ENCODE measurements around the gene EMP2.

Gene EMP2

DNA sequence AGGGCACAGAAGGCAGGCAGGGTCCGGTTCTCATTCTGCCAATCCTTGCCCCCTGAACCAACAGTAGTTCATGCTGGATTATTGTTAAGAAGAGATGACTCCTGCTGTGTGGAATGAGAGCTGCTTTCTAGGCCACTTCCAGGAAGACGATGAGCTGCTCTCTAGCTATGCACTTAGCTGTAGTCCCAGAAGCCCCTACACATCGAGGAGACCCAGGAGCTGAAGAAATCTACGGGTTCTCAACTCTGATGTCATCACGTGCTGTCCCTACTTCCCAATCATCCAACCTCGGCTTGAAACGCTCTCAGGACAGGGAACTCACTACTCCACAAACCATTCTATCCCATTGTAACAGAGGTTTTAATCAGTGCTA is 29.0 kb upstream of the EMP2 start:
- no peak for DNase-seq

DNA sequence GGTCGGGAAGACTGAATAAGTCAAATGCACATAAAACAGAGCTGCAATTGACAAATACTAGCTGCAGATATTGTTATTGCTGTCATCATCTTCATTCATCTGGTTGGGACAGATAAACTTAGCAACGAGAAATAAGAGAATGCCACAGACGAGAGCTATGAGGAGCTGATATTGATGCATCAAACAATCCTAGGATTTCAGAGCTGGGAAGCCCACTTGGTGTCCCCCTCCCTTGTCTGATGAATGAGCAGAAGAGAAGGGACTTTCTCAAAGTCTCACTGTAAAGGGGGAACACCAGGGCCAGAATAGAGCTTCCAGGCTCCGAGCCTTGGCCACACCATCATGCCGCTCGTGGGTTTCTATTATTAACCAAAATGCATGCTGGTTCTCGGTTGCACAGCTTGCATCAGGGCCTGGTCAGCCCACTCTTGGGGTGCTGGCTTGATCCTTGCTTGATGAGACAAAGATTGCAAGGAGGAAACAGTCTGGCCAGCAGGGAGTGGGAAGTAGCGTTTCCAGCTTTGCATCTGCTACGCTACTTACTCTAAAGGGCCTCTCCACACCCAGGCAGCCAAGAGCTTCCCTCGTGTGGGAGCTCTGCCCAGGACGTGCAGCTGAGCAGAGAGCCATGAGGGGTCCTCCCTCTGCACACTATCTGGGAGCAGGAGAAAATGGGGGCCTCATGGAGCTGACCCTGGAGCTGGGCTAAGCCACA is 28.4 kb upstream of the EMP2 start:
- DNase-seq = peak; percentile 73

DNA sequence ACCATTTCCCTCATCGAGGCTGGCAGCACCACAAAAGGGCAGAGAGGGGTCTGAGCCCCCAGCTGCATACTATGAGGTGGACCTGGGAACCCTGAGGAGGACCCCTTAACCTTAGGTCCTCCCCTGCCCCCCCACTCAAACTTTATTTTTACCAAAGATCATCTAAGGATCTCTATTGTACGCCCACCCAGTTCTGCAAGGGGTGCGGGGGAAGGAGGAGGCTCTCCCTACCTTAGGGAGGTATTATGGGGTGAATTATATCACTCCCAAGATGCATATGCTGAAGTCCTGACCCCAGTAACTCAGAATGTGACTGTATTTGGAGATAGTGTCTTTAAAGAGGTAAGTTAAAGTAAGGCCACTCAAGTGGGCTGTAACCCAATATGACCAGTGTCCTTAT is 26.8 kb upstream of the EMP2 start:
- no peak for DNase-seq

DNA sequence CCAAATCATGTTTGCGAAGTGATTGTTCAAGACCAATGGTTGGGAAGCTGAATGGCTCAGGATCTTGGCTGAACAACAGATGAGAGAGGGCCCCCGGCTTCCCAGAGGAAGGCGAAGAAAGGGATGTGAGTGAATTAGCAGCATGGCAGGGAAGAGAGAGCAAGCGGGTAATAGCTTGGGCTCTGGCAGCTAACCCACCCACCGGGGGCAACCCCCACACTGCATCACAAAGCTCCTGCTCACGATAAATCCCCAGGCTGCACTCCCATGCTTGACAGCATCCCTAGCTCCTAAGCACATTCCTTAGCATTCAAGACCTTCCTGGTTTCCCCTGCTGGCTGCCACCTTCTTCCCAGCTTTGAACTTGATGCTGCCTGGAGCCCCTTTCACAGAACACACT is 26.2 kb upstream of the EMP2 start:
- DNase-seq = no peak

- DNase-seq = no peak
Measured at GRCh38 chr16:10605636-10606035, 25.2 kb upstream of the EMP2 start.

DNA sequence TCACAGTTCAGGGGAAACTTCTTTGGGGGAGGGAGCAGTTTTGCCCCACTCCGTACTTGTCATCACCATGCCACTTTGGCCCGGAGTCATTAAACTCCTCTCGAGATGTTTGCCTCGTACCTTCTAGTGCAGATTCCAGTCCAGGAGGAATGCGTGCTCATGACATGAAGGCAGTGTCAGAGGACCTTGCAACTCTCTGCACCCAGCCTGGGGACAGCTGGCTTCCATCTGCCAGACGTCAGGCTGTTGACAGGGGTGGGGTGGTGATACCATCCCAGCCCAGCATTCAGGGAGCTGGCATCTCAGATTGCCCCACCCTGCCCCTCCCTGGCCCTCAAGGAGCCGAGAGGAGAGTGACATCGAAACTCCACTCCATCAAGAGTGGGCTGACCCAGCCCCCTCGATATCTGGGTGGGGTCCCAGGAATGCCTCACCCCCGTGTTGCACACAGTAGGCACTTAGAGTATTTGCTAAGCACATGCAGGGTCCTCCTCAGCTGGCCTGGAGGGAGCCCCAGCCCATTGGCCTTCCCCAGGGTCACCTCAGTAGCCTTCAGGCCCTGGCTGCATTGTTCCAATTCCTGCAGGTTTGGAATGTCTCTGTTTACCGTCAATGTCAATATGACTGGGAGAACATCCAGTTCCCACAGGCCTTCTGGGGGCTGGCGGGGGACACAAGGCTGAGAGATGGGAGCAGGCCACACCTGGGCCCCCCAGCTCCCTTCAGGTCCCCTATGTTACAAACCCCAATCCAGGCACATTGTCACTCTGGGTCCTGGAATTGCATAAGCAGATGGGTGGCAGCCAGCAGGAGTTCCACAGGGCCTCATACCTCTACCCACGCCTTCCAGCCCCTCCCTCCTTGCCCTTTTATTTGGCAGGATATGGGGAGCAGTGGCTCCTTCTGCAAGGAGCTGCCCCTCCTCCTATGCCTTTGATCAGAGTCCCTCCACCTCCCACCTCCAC is 21.3 kb upstream of the EMP2 start:
- DNase-seq = no peak

DNA sequence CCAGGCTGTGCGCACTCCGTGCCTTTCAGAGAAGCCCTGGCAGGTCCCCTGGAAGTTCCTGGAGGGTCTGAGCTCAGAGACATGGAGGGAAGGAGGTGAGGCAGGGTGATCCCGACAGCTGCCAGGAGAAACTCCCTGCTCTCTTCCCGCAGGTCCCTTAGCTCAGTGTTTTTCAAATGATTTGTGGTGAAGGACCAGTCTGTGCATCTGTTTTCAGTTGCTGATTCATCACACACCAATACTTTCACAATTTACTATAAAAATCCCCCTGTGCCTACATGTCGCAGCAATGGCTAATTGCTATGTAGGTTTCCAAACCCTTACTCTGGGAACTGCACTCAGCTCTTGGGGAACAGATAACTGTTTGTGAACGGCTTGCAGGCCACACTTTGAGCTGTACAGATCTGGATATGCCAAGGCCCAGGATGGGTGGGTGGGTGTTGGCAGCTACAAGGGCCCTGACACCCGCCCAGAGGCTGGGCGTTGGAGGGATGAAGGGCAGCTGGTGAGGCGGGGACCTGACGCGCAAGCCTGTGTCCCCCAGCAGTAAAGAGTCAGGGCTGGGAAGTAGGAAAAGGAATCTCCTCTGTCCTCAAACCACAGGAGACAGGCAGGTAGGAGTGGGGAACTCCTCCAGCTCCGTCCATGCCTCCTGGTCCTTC is 20.5 kb upstream of the EMP2 start:
- no peak for DNase-seq

DNA sequence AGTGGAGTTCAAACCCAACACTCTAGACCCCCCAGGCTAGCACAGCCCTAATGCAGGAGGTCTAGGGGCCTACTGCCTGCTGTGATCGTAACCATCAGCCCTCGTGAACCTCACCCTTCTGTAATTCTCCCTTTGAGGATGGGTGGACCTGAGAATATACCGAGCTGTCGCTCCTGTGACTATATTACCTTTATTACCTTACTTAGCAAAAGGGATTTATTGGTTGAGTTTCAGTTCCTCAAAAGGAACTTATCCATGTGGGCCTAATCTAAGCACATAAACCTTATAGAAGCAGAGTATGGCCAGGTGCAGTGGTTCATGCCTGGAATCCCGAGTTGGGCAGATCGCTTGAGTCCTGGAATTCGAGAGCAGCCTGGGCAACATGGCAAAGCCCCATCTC is 19.2 kb upstream of the EMP2 start:
- DNase-seq = no peak

GRCh38 chr16:10598157-10598556 is 17.8 kb upstream of the EMP2 start:
- no peak for DNase-seq

DNA sequence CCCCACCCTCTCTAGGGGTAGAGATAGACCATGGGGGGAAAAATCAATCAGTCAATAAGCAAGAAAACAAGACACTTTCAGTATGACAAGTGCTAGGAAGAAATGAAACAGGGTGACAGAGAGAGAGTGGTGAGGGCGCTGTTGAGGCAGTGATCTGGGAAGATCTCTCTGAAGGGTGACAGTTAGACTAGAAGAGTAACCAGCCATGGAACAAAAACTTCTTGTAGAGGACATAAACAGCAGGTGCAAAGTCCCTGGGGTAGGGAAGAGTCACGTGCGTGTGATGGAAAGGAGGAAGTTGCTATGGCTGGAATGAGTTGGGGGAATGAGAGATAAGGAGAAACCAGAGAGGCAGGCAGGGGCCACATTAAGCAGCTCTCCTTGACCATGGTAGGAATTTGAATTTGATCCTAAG is 16.8 kb upstream of the EMP2 start:
- no peak for DNase-seq

GRCh38 chr16:10594312-10594950 is 14.0 kb upstream of the EMP2 start:
- DNase-seq = peak; percentile 87

DNA sequence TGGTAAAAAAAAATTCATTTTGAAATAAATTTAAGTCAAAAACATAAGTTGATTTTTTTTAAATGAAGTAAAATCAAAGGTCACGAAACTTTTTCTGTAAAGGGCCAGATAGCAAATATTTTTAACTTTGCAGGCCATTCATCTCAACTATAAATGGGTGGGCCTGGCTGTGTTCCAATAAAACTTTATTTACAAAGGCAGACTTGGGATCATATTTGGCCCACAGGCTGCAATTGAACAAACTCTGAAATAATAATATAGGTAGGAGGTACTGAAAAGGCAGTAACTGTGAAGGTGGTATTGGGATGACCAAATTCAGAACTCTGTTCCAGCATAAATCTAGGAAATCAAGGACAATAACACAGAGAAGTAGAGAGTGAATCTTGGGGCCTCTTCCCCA is 12.2 kb upstream of the EMP2 start:
- no peak for DNase-seq

DNA sequence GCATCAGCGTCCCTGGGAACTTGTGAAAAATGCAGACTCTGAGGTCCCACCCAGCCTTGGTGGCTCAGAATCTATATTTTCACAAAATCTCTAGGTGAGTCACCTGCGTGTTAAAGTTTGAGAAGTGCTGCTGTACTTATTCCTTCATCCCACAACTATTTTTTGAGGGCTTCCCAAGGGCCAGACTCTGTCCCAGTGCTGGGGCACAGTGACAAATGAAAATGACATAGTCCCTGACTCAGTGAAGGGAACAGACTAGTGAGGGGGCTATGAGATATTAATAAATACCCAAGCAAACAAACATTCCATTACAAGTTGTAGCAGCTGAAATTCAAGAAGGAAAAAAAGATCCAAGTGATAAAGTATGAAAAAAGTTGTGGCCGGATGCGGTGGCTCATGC is 9.9 kb upstream of the EMP2 start:
- no peak for DNase-seq

- DNase-seq = no peak
Measured at GRCh38 chr16:10589109-10589508, 8.7 kb upstream of the EMP2 start.

DNA sequence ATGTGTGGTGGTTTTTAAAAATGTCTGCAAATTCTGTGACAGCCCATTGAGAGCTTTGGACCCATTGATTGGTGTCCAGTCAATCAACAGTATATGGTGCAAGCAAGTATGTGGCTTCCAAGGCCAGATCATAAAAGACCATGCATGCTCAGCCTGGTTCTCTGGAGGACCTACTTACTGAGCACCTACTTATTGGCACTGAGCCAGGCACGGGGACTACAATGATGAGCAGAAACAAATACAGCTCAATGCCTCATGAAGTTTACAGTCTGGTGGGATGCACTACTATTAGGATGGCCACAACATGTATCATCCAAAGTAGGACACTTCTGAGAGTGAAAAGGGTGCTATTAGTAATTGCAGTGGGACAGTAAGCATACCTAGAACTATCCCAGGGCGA is 7.2 kb upstream of the EMP2 start:
- DNase-seq = no peak

DNA sequence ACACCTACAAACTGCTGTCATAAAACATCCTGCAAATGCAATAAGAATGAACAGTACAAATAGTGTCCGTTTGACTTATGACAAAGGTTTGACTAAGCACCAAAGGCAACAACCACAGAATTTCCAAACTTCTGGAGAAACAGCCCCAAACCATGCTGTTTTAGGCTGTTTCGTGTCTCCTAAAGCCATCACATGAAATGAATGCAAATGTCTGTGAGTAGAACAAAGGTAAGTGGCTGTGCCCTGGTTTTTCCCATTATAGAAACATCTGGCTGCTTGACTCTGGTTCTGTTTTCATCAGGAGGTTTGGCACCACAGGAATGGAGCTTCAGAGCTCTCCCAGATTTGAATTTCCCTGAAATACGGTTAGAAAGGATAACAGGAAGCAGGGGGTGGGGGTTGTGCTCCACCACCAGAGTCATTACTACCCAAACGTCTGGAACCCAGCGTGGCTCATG is 4.6 kb upstream of the EMP2 start:
- no peak for DNase-seq

DNA sequence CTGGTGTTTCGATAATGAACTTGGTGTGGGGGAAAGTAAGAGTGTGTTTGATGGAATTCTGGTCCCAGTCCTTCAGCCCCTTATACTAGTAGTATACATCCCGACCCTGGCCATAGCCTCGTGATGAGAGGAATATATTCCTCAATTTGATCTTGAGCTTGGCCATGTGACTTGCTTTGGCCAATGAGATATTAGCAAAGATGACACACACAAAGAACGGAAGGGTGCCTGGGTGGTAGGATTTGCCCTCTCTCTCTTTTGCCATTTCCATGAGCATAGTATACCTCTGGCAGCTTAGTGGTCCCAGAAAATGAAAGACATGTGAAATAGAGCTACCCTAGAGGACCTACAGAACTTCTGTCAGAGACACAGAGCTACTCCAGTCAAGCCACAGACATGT is 2.9 kb upstream of the EMP2 start:
- no peak for DNase-seq

GRCh38 chr16:10581507-10581906 is 1.1 kb upstream of the EMP2 start:
- DNase-seq = no peak

DNA sequence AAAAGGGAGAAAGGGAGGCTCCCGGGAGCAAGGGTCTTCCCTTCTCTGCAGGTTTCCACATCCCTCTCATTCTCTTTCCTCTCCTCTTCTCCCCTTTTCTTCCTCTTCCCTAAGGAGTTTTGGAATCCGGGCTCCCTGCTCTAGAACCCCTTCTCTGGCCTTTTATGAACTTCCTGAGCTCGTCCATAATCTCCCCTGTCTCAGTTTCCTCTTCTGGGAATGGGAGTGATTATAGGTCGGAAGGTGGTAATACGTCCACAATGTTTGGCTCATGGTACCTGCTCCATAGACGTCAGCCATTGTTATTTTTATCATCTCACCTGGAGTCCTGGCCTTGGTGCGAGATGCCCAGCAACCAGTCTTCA is 467 bp upstream of the EMP2 start:
- DNase-seq = no peak

- DNase-seq = no peak
Measured at GRCh38 chr16:10579575-10579964, 828 bp downstream of the EMP2 start.

DNA sequence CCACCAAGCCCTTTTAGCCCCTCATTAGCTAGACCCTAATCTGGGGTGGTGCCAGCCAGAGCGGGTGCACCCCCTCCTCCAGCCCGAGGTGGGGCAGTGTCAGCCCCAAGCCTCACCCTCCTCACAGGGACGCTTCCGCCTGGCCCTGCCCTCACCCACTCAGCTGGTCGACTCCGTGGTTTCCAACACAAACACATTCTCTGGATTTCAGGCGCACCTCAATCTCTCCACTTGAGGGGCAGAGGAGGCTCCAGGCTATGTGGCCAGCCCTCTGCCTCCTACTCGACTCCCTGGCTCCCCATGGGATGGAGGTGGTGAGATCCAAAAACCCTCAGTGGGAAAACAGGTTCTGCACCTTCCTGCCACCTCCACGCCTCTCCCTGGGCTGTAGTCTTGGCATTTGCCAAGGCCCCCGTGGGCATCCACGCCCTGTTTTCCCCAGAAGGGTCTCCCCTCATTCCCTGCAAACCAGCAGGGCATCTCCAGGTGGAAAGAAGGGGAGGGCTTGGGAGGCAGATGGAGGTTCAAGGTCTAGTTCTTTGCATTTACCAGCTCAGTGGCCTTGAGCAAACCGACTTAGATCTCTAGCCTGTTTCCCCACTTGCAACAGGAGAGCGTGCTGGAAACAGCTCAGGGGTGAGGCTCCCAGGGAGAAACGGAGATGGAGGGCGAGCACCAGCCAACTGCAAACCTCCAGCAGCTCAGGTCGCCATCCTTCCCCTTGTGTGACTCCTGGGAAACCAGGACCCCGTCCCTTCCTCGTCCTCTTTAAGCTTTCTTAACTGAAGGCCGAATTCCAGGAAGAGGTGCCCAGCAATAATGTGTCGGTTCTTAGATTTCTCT is 1.7 kb downstream of the EMP2 start:
- DNase-seq = peak; percentile 56
